Liver (tissue), 5 donors: Measurements from ENCODE around the gene SPART. TPM values are rescaled to one million over a fixed set of nuclear protein-coding genes. Genes with fewer than 3 reads are reported as not detected.

Source experiments
- polyA plus RNA-seq, 2 donors: library from polyadenylated mRNA; stranded (reverse) in 1 of 2; unstranded in 1 of 2; fragments of 200-250 nt in 1 of 2; fragments of >200 nt in 1 of 2; fragmentation: Nextera tagmentation in 1 of 2; extraction: Ambion mirVana in 1 of 2; gene quantifications; one replicate each; pipeline versions ENCODE4 v1.2.1 to v1.2.3, GENCODE V29; 2013 to 2015
- small RNA-seq: library from RNA; depleted of rRNA; stranded (forward); fragments of <200 nt; gene quantifications from one replicate; pipeline ENCODE3, GENCODE V24; 2014
- total RNA-seq, 2 donors: library from RNA; depleted of rRNA; stranded (reverse); fragments of >200 nt; gene quantifications; one replicate each; pipeline ENCODE4 v1.2.3, GENCODE V29; 2014
- donor health status: healthy.
- donor health status: healthy.
- donor health status: healthy.

The SPART gene
- total and polyA plus RNA-seq, 4 donors: 6.9 to 15.3 (median 11.0) TPM

Small RNA genes within 50 kb of the gene (small RNA-seq; reads per million reads assigned to genes)
- gene RNU6-71P: not detected

Other genes with a start within 250 kb of the SPART start
- under 1 TPM; 0.33 to 0.56 TPM for gene DCLK1, start 215.0 kb downstream of the SPART start, total RNA-seq
- under 1 TPM; 0.04 to 0.06 TPM for gene DCLK1, start 215.0 kb downstream of the SPART start, polyA plus RNA-seq
- gene SOHLH2, start 131.8 kb downstream of the SPART start, total RNA-seq: under 1 TPM in 1 of 2 donors, not detected in 1; 0.84 TPM
- gene SOHLH2, start 131.8 kb downstream of the SPART start, polyA plus RNA-seq: not detected
- 1 to 10 TPM in 1 of 2 donors, not detected in 1; 2.1 TPM for gene CCDC169, start 48.6 kb downstream of the SPART start, total RNA-seq
- not detected for gene CCDC169, start 48.6 kb downstream of the SPART start, polyA plus RNA-seq
- gene CCNA1, start 86.1 kb upstream of the SPART start, total RNA-seq: under 1 TPM; 0.08 to 0.09 TPM
- gene CCNA1, start 86.1 kb upstream of the SPART start, polyA plus RNA-seq: not detected